ENCODE measurements around the gene ERC2.

Gene ERC2

DNA sequence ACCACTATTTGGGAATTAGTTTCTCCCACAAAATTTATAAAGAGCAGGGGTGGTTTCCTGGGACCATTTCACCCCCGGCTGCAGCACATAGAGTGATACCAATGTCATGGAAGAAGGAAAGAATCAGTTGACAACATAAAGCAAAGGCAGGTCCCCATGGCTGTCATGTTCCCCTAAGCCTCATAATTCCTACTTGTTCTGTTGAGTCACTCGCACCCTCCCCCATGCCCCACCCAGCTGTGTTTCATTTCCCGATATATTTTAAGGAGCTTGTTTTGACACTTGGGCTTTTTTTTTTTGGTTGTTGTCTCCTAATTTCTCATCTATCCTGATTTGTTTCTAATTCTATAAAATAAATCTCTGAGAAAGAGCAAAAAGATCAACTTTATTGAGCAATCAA, 24.9 kb downstream of the ERC2 start:
- no peak for DNase-seq (ENCODE audit: extremely low read depth, low read depth)
- TF ChIP-seq, protein P1, sequence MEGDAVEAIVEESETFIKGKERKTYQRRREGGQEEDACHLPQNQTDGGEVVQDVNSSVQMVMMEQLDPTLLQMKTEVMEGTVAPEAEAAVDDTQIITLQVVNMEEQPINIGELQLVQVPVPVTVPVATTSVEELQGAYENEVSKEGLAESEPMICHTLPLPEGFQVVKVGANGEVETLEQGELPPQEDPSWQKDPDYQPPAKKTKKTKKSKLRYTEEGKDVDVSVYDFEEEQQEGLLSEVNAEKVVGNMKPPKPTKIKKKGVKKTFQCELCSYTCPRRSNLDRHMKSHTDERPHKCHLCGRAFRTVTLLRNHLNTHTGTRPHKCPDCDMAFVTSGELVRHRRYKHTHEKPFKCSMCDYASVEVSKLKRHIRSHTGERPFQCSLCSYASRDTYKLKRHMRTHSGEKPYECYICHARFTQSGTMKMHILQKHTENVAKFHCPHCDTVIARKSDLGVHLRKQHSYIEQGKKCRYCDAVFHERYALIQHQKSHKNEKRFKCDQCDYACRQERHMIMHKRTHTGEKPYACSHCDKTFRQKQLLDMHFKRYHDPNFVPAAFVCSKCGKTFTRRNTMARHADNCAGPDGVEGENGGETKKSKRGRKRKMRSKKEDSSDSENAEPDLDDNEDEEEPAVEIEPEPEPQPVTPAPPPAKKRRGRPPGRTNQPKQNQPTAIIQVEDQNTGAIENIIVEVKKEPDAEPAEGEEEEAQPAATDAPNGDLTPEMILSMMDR (IDR thresholded peaks at IDR 0.05; ENCODE audit: low read depth, low read length, missing control alignments) = no peak
- H3K4me3 ChIP-seq (replicated peaks; ENCODE audit: low read depth, low read length) = no peak overlapping the region

DNA sequence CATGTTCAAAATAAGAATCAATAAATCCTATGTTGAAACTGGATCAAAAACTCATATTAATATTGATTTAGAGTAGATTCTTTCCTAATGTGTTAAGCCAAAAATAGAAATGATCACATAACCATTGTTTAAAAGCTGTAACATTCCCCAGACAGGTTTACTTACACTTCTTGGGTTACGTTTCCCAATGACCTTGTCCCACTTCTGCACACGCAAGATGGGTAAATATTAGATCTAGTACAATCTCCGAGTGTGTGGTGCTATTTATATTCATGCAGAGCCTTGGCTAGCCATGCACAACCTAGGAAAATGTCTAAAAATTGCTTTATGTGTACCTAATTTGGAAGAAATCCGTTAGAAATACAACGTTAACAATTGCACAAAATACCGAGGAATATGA, 39.6 kb downstream of the ERC2 start:
- no peak for DNase-seq (ENCODE audit: extremely low read depth, low read depth)
- no peak overlapping the region for H3K4me3 ChIP-seq (replicated peaks; ENCODE audit: low read depth, low read length)
- TF ChIP-seq, protein P1 (IDR thresholded peaks at IDR 0.05; ENCODE audit: low read depth, low read length, missing control alignments) = no peak

DNA sequence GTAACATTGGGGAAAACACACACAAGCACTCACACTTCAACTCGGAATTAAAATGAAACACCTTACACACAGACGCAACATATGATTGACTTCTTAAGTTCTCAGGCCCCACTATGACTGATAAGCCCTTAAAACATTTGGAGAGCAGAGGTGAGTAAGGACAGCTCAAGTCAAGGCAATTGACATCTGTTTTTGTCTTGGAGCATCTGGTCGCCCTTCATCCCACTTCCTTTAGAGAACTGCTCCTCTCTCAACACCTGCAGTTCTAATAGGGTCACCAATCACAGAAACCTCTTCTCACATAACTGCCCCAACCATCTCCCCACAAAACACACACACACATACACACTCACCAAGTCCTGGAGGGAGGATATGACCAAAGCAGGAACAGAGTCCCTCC, 43.4 kb downstream of the ERC2 start:
- H3K4me3 ChIP-seq (replicated peaks; ENCODE audit: low read depth, low read length) = no peak overlapping the region
- TF ChIP-seq, protein P1 (IDR thresholded peaks at IDR 0.05; ENCODE audit: low read depth, low read length, missing control alignments) = no peak
- DNase-seq (ENCODE audit: extremely low read depth, low read depth) = no peak

DNA sequence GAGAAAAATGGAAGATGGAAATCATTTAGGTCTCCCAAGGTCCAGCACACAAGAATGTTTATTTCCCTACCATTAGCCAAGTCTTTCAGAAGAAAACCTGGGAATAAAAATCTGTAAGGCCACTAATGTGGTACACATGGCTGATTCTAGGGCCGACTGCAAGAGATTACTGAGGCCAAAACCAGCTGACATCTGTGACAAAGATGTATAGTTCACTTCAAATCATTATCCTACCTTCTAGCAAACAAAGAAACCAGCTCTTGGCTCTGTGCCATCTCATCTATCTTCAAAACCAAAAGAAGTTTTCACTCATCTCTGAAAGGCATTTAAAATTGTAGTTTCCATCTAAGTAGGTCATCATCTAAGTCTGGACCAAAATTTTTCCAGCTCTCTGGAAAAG, 43.9 kb downstream of the ERC2 start:
- TF ChIP-seq, protein P1 (IDR thresholded peaks at IDR 0.05; ENCODE audit: low read depth, low read length, missing control alignments) = no peak
- DNase-seq (ENCODE audit: extremely low read depth, low read depth) = peak; percentile 6

DNA sequence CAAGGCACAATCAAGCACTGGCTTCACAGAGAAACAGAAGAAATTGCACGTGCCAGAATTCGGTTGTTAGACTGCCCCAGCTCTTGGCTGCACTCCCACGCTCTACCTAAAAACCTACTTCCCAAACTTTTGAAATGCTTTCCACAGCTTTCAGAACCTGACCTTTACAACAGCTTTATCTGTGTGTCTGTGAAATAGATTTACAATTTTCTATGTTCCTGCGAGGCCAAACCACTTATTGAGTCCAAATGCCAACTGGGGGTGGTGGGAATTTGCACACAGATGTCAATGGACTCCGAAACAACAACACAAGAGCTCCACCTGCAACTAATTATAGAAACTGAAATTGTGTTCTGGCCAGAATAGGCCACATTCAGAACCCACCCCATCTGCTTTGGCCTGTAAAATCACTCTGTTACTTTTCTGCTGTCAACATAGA, 44.6 kb downstream of the ERC2 start:
- TF ChIP-seq, protein P1 (IDR thresholded peaks at IDR 0.05; ENCODE audit: low read depth, low read length, missing control alignments) = no peak
- peak; percentile 44 for DNase-seq (ENCODE audit: extremely low read depth, low read depth)

More for the DNA sequence above, 43.9 kb downstream of the ERC2 start:
- no peak overlapping the region for H3K4me3 ChIP-seq (replicated peaks; ENCODE audit: low read depth, low read length)

DNA sequence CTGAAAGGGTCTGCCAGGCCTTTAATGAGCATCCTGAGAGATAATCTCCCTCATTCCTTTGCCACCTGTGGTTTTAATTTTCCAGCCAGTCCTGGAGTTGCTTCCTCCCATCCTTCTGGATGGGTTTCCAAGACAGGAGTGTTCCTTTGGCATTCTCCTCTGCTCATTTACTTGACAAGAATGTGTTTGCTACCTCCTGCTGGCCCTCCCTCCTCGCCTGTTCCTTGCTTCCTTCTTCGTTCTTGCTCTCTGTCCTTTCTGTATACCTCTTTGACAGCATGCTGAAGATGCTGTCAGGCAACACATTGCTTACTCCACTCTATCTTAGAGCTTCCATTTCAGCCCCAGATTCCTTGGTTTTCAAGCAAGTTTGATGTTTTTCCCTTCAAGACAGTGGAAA, 46.0 kb downstream of the ERC2 start:
- TF ChIP-seq, protein P1 (IDR thresholded peaks at IDR 0.05; ENCODE audit: low read depth, low read length, missing control alignments) = no peak

More for the DNA sequence above, 44.6 kb downstream of the ERC2 start:
- H3K4me3 ChIP-seq (replicated peaks; ENCODE audit: low read depth, low read length) = no peak overlapping the region

DNA sequence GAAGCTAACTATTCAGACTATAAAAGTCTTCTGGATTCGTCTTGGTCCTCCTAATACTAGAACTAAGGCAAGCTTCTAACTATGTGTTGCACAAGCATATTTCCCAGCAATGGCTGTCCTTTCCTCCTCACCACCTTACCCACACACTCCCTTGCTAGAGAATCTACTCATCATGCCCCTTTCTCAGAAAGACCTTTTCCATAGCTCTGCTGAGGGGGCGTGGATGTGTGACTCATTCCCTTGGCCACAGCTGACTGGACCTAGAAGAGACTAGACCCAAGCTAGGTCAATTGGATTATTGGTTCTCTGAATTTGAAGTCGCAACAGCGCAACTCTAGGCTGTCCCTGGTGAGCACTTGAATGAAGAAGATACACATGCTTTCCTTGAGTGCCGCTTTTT, 47.1 kb downstream of the ERC2 start:
- H3K4me3 ChIP-seq (replicated peaks; ENCODE audit: low read depth, low read length) = no peak overlapping the region
- TF ChIP-seq, protein P1 (IDR thresholded peaks at IDR 0.05; ENCODE audit: low read depth, low read length, missing control alignments) = no peak
- no peak for DNase-seq (ENCODE audit: extremely low read depth, low read depth)

More for the DNA sequence above, 46.0 kb downstream of the ERC2 start:
- DNase-seq (ENCODE audit: extremely low read depth, low read depth) = no peak
- no peak overlapping the region for H3K4me3 ChIP-seq (replicated peaks; ENCODE audit: low read depth, low read length)
